IMR-90 (cell line): ENCODE data around the gene GDF3. TPM values are rescaled to one million over a fixed set of nuclear protein-coding genes. Genes with fewer than 3 reads are reported as not detected.

ENCODE experiments used
- ATAC-seq: fragments of 200-7000 bp; cut with Tn5 transposase; 2 replicates; pipeline ENCODE4 v1.9.1; 2020; ENCODE audit warnings: low read depth, mild to moderate bottlenecking, moderate library complexity
- BruUV-seq: library from RNA; stranded (reverse); fragments of 400-500 nt; replicated peaks from 2 replicates; lab custom pipeline; 2021; lab: Mats Ljungman, UMichigan
- CTCF ChIA-PET: fragments of 300-600 bp; formaldehyde crosslinking; extraction: SDS; loops from one replicate; lab custom pipeline; 2021; ENCODE audit warnings: antibody characterized with exemption; lab: Yijun Ruan, JAX
- POLR2A ChIA-PET: fragments of 300-600 bp; sonication (Branson Sonifier 250); formaldehyde crosslinking; loops from one replicate; lab custom pipeline; 2022; ENCODE audit warnings: antibody characterized with exemption; ENCODE audit not compliant: unreplicated experiment; lab: Charles Lee
- DNase-seq: peaks from one replicate; pipeline ENCODE4 v3.0.0; 2013
- H2AFZ ChIP-seq: replicated peaks from 2 replicates; pipeline ENCODE3; 2013; ENCODE audit warnings: low read length, mild to moderate bottlenecking; ENCODE audit not compliant: poor library complexity
- H2AK5ac ChIP-seq: 2 replicates; pipeline ENCODE4 v1.6.1; 2013; ENCODE audit warnings: low read depth, low read length, inconsistent platforms
- H2AK9ac ChIP-seq: replicated peaks from 2 replicates; pipeline ENCODE3; 2013; ENCODE audit warnings: mild to moderate bottlenecking, low read depth, low read length, moderate library complexity; ENCODE audit not compliant: poor library complexity
- H2BK120ac ChIP-seq: 2 replicates; pipeline ENCODE4 v1.6.1; 2013; ENCODE audit warnings: low read depth, low read length, inconsistent platforms
- H2BK15ac ChIP-seq: 3 replicates; pipeline ENCODE4 v1.6.1; 2013; ENCODE audit warnings: low read depth, low read length, inconsistent platforms
- H2BK20ac ChIP-seq: 2 replicates; pipeline ENCODE4 v1.6.1; 2013; ENCODE audit warnings: low read depth, mild to moderate bottlenecking, inconsistent platforms, low read length, moderate library complexity
- H2BK5ac ChIP-seq: 2 replicates; pipeline ENCODE4 v1.6.1; 2013; ENCODE audit warnings: mild to moderate bottlenecking, low read depth, low read length, inconsistent platforms; ENCODE audit not compliant: poor library complexity, severe bottlenecking
- H3K14ac ChIP-seq: replicated peaks from 2 replicates; pipeline ENCODE4 v1.6.1; 2013; ENCODE audit warnings: low read depth, low read length, inconsistent platforms
- H3K18ac ChIP-seq: 2 replicates; pipeline ENCODE4 v1.6.1; 2013; ENCODE audit warnings: low read depth, low read length, control low read depth
- H3K23ac ChIP-seq: 2 replicates; pipeline ENCODE4 v1.6.1; 2013; ENCODE audit warnings: low read depth, low read length, inconsistent platforms
- H3K27ac ChIP-seq: 2 replicates; pipeline ENCODE4 v1.5.1; 2013; ENCODE audit warnings: mild to moderate bottlenecking, control low read depth, low read length; ENCODE audit not compliant: insufficient read depth
- H3K27me3 ChIP-seq: 2 replicates; pipeline ENCODE4 v1.6.1; 2013; ENCODE audit warnings: low read length; ENCODE audit not compliant: control insufficient read depth, insufficient read depth
- H3K36me3 ChIP-seq: 2 replicates; pipeline ENCODE4 v1.6.1; 2013; ENCODE audit warnings: low read length, mixed read lengths; ENCODE audit not compliant: control insufficient read depth, insufficient read depth
- H3K4ac ChIP-seq: 2 replicates; pipeline ENCODE4 v1.6.1; 2013; ENCODE audit warnings: low read depth, low read length, inconsistent platforms
- H3K4me1 ChIP-seq: 2 replicates; pipeline ENCODE4 v1.6.1; 2013; ENCODE audit warnings: low read length, mixed read lengths; ENCODE audit not compliant: control insufficient read depth, insufficient read depth
- H3K4me2 ChIP-seq: 2 replicates; pipeline ENCODE4 v1.6.1; 2013; ENCODE audit warnings: low read depth, mild to moderate bottlenecking, control low read depth, low read length, moderate library complexity
- H3K4me3 ChIP-seq: 2 replicates; pipeline ENCODE4 v1.5.1; 2013; ENCODE audit warnings: low read depth, mild to moderate bottlenecking, control low read depth, low read length, moderate library complexity; ENCODE audit not compliant: insufficient read depth
- H3K56ac ChIP-seq: 2 replicates; pipeline ENCODE4 v1.6.1; 2013; ENCODE audit warnings: low read length, inconsistent platforms; ENCODE audit not compliant: insufficient read depth; ENCODE audit errors: extremely low read depth
- H3K79me1 ChIP-seq, 2 experiments: 2 replicates each; pipeline ENCODE4 v1.6.1; 2013; ENCODE audit warnings: low read length in 2 of 2, inconsistent platforms in 1 of 2, low read depth in 1 of 2
- H3K9ac ChIP-seq: 2 replicates; pipeline ENCODE4 v1.6.1; 2013; ENCODE audit warnings: low read depth, low read length, control low read depth
- H3K9me1 ChIP-seq: 2 replicates; pipeline ENCODE4 v1.6.1; 2013; ENCODE audit warnings: low read length, inconsistent platforms; ENCODE audit not compliant: insufficient read depth
- H3K9me3 ChIP-seq: 2 replicates; pipeline ENCODE4 v1.6.1; 2013; ENCODE audit warnings: low read length; ENCODE audit not compliant: control insufficient read depth, insufficient read depth
- H4K20me1 ChIP-seq: 2 replicates; pipeline ENCODE4 v1.6.1; 2013; ENCODE audit warnings: low read length, inconsistent platforms; ENCODE audit not compliant: insufficient read depth
- H4K5ac ChIP-seq: 2 replicates; pipeline ENCODE4 v1.6.1; 2013; ENCODE audit warnings: mild to moderate bottlenecking, low read depth, low read length, control low read depth
- H4K8ac ChIP-seq, 2 experiments: 2 replicates each; pipeline ENCODE4 v1.6.1; 2013; ENCODE audit warnings: low read depth in 2 of 2, low read length in 2 of 2, control low read depth in 1 of 2, inconsistent platforms in 1 of 2
- H4K91ac ChIP-seq: 2 replicates; pipeline ENCODE4 v1.6.1; 2013; ENCODE audit warnings: low read depth, low read length, inconsistent platforms; ENCODE audit not compliant: insufficient read depth
- CHD1 ChIP-seq: IDR thresholded peaks from 2 replicates; pipeline ENCODE4 v1.6.1; 2012; ENCODE audit warnings: low read depth, low read length, improper control_type of control experiment
- FOS ChIP-seq: fragments of 150-350 bp; IDR thresholded peaks from 2 replicates; pipeline ENCODE4 v1.6.1; 2016; ENCODE audit warnings: low read depth, low read length
- NFE2L2 ChIP-seq: fragments of 150-350 bp; IDR thresholded peaks from 2 replicates; pipeline ENCODE4 v1.6.1; 2016; ENCODE audit warnings: low read depth, mild to moderate bottlenecking, low read length
- POLR2A ChIP-seq: IDR thresholded peaks from 2 replicates; pipeline ENCODE4 v1.6.1; 2012; ENCODE audit warnings: mild to moderate bottlenecking, low read depth, low read length
- RCOR1 ChIP-seq: IDR thresholded peaks from 2 replicates; pipeline ENCODE4 v1.6.1; 2012; ENCODE audit warnings: mild to moderate bottlenecking, low read length, improper control_type of control experiment; ENCODE audit not compliant: insufficient replicate concordance
- RFX5 ChIP-seq: IDR thresholded peaks from 2 replicates; pipeline ENCODE4 v1.8.0; 2012; ENCODE audit warnings: low read depth, mild to moderate bottlenecking, low read length, moderate library complexity
- SMC3 ChIP-seq: fragments of 150-350 bp; IDR thresholded peaks from 2 replicates; pipeline ENCODE4 v1.6.1; 2016; ENCODE audit warnings: low read depth, mild to moderate bottlenecking, antibody characterized with exemption, low read length, moderate library complexity
- WGBS, 2 experiments: methylation state at CpG; one replicate each; pipeline versions ENCODE4 v1.1.5 to v1.1.7; 2013; ENCODE audit warnings: missing lambda C conversion rate in 2 of 2; ENCODE audit not compliant: insufficient read length in 1 of 2; ENCODE audit errors: extremely low coverage in 2 of 2; 5-methylcytosine and 5-hydroxymethylcytosine counted together
- dilution Hi-C: fragments of 300-500 bp; cut with HindIII; formaldehyde crosslinking; loops from one replicate; pipeline ENCODE4 v1.14.3; 2018; ENCODE audit warnings: low sequenced_read_pairs; ENCODE audit not compliant: unreplicated experiment
- in situ Hi-C: fragments of 300-500 bp; cut with MboI; formaldehyde crosslinking; loops from 3 replicates; pipeline ENCODE4 v1.14.3; 2019; ENCODE audit warnings: low sequenced_read_pairs, inconsistent platforms, mixed read lengths
- intact Hi-C: fragments of 100-400 bp; cut with micrococcal nuclease; formaldehyde crosslinking; loops from 2 replicates; pipeline ENCODE4 v1.10.0; 2022
- polyA plus RNA-seq, 3 experiments: library from polyadenylated mRNA; depleted of rRNA; stranded (reverse); fragments of >200 nt; gene quantifications; 2 replicates each; pipeline ENCODE4 v1.2.3, GENCODE V29; 2012; ENCODE audit warnings: low replicate concordance in 1 of 3
- total RNA-seq: library from RNA; depleted of rRNA; stranded (reverse); fragments of >200 nt; gene quantifications from 2 replicates; pipeline ENCODE4 v1.2.3, GENCODE V29; 2012

Gene GDF3
- total and polyA plus RNA-seq, 2 of the 4 experiments (the other 2 are of a cell fraction): not detected

DNA sequence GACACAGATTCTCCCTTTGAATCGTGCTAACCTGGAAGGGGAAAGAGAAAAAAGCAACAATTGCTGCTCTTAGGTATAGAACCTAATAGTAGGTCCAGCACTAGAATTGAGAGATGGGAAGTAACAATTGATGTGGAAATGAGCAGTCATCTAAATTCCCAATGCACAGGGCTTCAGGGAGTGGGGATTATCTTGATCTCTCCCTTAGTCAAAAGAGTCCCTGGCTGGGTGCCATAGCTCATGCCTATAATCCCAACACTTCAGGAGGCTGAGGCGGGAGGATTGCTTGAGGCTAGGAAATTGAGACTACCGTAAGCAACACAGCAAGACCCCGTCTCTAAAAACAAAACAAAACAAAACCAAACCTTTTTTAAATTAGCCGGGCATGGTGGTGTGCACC lies 33.8 kb downstream of the GDF3 start:
- POLR2A ChIA-PET: no interaction called here
- no TSS peak for BruUV-seq

More for the DNA sequence above, 33.8 kb downstream of the GDF3 start:
- dilution Hi-C loops (no loop called here), in situ Hi-C loops (no loop called here), intact Hi-C loops (no loop called here)
- H3K27me3 ChIP-seq: no peaks in the 10 kb centered on the region
- no peak overlapping the region for H2AK5ac ChIP-seq
- H2AK9ac ChIP-seq: no peak overlapping the region
- no peak overlapping the region for H3K56ac ChIP-seq
- no peak overlapping the region for H4K91ac ChIP-seq
- no peak overlapping the region for H3K23ac ChIP-seq
- no CpG with 5 or more reads among the region's 5 CpGs for WGBS, 2 experiments
- H2BK15ac ChIP-seq: no peak overlapping the region
- no peak overlapping the region for H2BK20ac ChIP-seq
- no peaks in the 10 kb centered on the region for H3K4me1 ChIP-seq
- no peak overlapping the region for H2BK5ac ChIP-seq
- no peak for ATAC-seq
- H3K79me1 ChIP-seq: no peaks in the 10 kb centered on the region
- no peak overlapping the region for H2BK120ac ChIP-seq
- CTCF ChIA-PET: no interaction called here
- no peak overlapping the region for H2AFZ ChIP-seq
- no peak overlapping the region for H3K4ac ChIP-seq
- no peak overlapping the region for H3K27ac ChIP-seq
- H4K8ac ChIP-seq: no peak overlapping the region
- DNase-seq: no peak
- TF ChIP-seq POLR2A: no peak
- TF ChIP-seq NFE2L2: no peak
- TF ChIP-seq SMC3: no peak
- TF ChIP-seq FOS: no peak
- TF ChIP-seq RFX5: no peak
- no peak for TF ChIP-seq RCOR1
- TF ChIP-seq CHD1: no peak
- H3K9ac ChIP-seq: no peak overlapping the region
- no peak overlapping the region for H3K4me3 ChIP-seq
- H3K36me3 ChIP-seq: no peaks in the 10 kb centered on the region
- H3K9me3 ChIP-seq: no peaks in the 10 kb centered on the region
- H3K4me2 ChIP-seq: no peak overlapping the region
- no peak overlapping the region for H4K5ac ChIP-seq
- H4K20me1 ChIP-seq: no peaks in the 10 kb centered on the region
- no peak overlapping the region for H3K18ac ChIP-seq
- H3K14ac ChIP-seq: no peak overlapping the region
- H3K9me1 ChIP-seq: no peaks in the 10 kb centered on the region
